Keratinocyte (primary cell): ENCODE results near the gene ACAT2.
"Not testable (repeated sequence)": the region's sequence is repeated elsewhere in the genome, so short reads cannot be mapped to it uniquely, and the experiment has no call there.

Experiments used
- EZH2 ChIP-seq: IDR thresholded peaks from one replicate; pipeline ENCODE4 v1.6.1; 2012; ENCODE audit warnings: inconsistent platforms, mild to moderate bottlenecking, low read length, moderate library complexity
- TF ChIP-seq, protein P1 (sequence below), 3 experiments: IDR thresholded peaks in 1 of 3; conservative IDR thresholded peaks in 1 of 3; optimal IDR thresholded peaks in 1 of 3; 2 replicates in 2 of 3; 3 replicates in 1 of 3; pipeline versions ENCODE3 to v1.5.1; 2011; ENCODE audit warnings: low read length in 3 of 3, mild to moderate bottlenecking in 3 of 3, moderate library complexity in 2 of 3, control low read depth in 1 of 3, inconsistent platforms in 1 of 3; ENCODE audit not compliant: insufficient read depth in 2 of 3; ENCODE audit errors: extremely low read depth in 1 of 3

DNA sequence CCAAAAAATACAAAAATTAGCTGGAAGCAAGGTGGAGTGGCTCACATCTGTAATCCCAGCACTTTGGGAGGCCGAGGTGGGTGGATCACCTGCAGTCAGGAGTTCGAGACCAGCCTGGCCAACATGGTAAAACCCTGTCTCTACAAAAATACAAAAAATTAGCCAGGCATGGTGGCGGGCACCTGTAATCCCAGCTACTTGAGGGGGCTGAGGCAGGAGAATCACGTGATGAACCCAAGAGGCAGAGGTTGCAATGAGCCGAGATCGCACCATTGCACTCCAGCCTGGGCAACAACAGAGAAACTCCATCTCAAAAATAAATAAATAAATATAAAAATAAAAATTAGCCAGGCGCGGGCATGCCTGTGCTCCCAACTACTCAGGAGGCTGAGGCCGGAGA lies 62.8 kb downstream of the ACAT2 start:
- not testable (repeated sequence) for TF ChIP-seq EZH2
- TF ChIP-seq, protein P1, sequence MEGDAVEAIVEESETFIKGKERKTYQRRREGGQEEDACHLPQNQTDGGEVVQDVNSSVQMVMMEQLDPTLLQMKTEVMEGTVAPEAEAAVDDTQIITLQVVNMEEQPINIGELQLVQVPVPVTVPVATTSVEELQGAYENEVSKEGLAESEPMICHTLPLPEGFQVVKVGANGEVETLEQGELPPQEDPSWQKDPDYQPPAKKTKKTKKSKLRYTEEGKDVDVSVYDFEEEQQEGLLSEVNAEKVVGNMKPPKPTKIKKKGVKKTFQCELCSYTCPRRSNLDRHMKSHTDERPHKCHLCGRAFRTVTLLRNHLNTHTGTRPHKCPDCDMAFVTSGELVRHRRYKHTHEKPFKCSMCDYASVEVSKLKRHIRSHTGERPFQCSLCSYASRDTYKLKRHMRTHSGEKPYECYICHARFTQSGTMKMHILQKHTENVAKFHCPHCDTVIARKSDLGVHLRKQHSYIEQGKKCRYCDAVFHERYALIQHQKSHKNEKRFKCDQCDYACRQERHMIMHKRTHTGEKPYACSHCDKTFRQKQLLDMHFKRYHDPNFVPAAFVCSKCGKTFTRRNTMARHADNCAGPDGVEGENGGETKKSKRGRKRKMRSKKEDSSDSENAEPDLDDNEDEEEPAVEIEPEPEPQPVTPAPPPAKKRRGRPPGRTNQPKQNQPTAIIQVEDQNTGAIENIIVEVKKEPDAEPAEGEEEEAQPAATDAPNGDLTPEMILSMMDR (optimal IDR thresholded peaks at IDR 0.05 in 1 of 3, IDR thresholded peaks at IDR 0.05 in 1 of 3, conservative IDR thresholded peaks at IDR 0.05 in 1 of 3; ENCODE audit: extremely low read depth in 1 of 3, insufficient read depth in 2 of 3, low read length in 3 of 3) = not testable (repeated sequence)
